Dermis blood vessel endothelial cell (primary cell): ENCODE results near the gene LPAR2. TPM values are rescaled to one million over a fixed set of nuclear protein-coding genes. Genes with fewer than 3 reads are reported as not detected.

Experiments
- DNase-seq: peaks from one replicate; pipeline ENCODE4 v3.0.0; 2010
- total RNA-seq: library from RNA; depleted of rRNA; stranded (reverse); fragments of >200 nt; gene quantifications from 2 replicates; pipeline ENCODE4 v1.2.3, GENCODE V29; 2014

Gene LPAR2
- total RNA-seq, 1 donor from 2014 or later: 1.0 TPM

DNA sequence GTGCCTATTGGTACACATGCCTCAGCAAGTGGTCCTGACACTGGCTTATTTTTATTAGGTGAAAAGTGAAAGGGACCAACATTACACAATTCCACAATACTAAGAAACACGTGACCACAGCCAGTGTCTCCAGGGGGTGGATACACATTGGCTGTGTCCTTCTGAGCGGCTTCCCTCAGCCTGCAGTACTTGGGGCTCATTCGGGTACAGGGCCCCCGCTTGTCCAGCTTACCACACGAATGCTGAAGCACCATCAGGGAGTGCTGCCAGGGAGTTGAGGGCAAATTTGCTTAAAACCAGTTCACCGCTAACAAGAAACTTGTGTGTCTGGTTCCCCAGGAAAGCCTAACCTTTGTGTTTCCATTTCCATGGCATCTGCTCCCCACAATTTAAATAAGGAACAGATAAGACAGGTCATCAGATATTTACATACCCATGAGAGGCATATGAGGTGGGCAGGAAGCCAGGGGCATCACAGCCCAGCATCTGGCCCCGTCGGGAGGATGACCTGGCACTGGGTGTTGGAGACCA is 32.8 kb downstream of the LPAR2 start:
- no peak for DNase-seq

DNA sequence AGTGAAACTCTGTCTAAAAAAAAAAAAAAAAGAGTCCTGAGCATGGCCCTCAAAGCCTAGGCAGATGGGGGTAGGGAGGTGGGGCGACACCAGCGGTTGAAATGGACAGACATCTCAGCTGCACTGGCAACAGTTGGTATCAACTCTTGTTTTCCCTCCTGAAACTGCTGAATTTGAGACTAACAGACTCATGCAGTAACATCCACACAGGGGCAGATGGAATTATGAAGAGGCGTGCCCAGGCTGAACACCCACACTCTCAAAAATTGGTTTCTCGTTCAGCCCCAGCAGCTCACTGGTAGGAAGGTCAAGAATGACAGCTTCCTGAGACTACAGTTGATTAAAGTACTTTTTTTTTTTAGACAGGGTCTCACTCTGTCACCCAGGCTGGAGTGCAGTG is 33.6 kb downstream of the LPAR2 start:
- no peak for DNase-seq

GRCh38 chr19:19592690-19593089 is 35.3 kb downstream of the LPAR2 start:
- no peak for DNase-seq

DNA sequence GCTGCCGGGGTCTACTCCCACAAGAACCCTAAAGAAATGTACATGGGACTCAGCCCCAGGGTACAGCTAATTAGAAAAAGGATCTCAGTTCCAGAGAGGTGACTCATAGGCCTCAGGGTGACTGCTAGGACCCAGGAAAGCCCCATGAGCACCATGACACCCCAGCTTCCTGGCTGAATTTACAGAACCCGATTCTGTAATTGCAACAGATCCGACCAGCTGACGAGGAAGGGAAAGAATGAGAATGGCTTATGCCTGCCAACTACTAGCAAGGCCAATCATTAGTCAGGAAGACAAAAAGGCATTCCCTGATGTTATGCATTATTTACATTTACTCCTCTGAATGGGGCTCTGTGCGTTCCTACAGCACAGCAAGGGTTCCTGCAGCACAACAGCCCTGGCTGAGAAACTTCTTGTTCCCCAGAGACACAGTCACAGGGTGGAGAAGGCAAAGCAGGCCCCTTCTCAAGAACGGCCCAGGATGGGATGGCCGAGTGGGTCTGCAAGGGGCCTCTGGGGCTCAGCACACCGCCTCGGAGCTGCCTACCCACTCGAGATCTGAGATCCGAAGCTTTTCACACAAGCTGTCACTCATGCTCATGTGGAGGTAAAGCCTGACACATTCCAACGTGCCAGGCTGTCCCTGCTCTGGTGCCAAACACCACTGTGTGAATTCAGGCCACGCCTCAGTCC is 36.7 kb downstream of the LPAR2 start:
- no peak for DNase-seq

DNA sequence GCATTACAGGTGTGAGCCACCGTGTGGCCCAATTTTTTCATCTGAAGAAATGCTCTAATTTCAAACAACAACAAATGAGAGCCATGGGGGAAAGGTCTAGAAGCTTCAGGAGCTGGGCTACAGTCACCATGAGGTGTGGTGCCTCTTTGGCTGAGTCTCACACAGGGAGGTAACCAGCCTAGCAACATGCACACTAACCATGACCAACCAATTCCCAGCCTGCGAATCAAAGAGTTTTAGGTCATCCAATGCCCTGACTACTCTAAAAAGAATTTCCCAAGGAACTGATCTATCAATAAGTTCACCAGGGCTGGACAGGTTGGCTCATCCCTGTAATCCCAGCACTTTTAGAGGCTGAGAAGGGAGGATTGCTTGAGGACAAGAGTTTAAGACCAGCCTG is 39.5 kb downstream of the LPAR2 start:
- DNase-seq: no peak

DNA sequence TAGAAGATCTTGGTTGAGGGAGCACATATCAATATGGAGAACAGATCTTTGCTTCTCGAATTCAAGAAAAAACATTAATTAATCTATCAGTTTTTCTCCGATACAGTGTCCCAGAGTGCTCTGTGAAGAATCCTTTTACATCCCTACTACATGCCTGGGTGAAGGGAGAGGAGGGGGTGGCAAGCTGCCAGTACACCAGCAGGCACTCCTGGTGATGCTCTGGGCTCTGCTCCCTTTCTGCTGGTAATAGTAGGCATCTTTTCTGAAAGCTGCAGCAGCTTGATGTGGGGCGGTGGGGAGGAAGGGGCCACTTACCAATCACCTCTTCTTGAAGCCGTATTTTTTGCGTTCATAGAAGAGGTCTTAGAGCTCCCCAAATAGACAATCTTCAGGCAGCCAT is 40.2 kb downstream of the LPAR2 start:
- DNase-seq: no peak

- DNase-seq: no peak
These were observed 43.7 kb downstream of the LPAR2 start for GRCh38 chr19:19584356-19584755.

DNA sequence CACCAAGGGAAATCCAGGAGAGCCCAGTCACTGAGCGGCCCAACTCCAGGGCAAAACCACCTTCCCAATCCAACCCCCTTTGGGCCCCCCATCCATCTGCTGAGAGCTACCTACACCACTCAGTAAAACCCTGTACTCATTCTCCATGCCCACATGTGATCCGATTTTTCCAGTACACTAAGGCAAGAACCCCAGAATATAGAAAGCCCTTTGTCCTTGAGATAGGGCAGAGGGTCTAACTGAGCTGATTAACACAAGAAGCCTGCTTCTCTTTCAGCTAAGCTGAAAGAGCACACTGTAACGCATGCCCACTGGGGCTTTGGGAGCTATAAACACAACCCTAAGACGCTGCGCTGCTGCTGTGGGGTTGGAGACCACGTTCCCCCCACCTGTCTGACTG is 45.5 kb downstream of the LPAR2 start:
- DNase-seq: no peak

- no peak for DNase-seq
These were observed 46.6 kb downstream of the LPAR2 start for GRCh38 chr19:19581391-19581790.

DNA sequence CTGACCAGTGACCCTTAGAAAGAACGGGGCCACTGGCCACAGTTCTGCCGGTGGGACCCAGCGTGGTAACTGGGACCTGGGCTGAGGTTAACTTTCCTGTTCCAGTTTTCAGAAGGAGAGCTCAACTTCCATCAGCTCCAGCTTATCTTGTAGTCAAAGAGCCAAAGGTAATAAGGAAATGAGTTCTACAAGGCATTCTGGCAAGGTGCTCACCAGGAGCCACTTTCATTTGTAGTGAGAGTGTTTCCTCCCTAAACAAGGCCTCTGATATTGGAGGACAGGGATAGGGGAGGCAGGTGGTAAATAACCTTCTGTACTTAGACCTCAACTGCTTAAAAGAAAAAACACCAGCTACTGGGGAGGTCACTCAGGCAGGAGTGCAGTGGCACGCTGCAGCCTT is 47.6 kb downstream of the LPAR2 start:
- DNase-seq: no peak

GRCh38 chr19:19579533-19580361 is 48.3 kb downstream of the LPAR2 start:
- no peak for DNase-seq

GRCh38 chr19:19578252-19578651 is 49.8 kb downstream of the LPAR2 start:
- no peak for DNase-seq

DNA sequence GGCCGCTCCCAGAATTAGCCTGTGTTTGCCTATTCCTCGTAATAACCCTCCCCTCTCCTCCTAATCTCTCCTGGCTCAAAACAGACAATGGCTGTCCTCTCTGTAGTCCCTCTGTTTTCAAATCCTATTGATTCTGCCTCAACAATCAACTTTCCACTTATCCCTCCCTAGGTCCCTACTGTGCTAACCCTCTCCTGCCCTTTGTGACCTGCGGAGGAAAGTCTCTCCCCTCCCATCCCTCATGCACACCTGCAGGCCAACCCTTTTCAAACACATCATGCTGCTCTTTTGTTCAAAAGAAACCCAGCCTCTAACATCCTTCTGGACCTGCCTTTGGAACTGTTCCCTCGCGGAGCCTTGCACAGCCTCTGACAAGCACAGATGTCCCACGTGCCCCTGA is 52.6 kb downstream of the LPAR2 start:
- DNase-seq: no peak

Other genes starting within 250 kb of the LPAR2 start
- 47.0 and 104 TPM in 2 replicates for gene GATAD2A, start 222.5 kb downstream of the LPAR2 start, total RNA-seq
- 0.68 and 1.4 TPM in 2 replicates for gene TSSK6, start 112.7 kb downstream of the LPAR2 start, total RNA-seq
- 95.3 and 191 TPM in 2 replicates for gene NDUFA13, start 112.0 kb downstream of the LPAR2 start, total RNA-seq
- 0.14 and 0.17 TPM in 2 replicates for gene YJEFN3, start 99.3 kb downstream of the LPAR2 start, total RNA-seq
- gene CILP2, start 90.0 kb downstream of the LPAR2 start, total RNA-seq: 0.17 TPM in 1 of 2 replicates, not detected in the other
- 0.05 TPM in 1 of 2 replicates, not detected in the other for gene PBX4, start 9.5 kb downstream of the LPAR2 start, total RNA-seq
- 6.5 and 12.6 TPM in 2 replicates for gene GMIP, start 15.4 kb upstream of the LPAR2 start, total RNA-seq
- 36.8 and 188 TPM in 2 replicates for gene ATP13A1, start 35.5 kb upstream of the LPAR2 start, total RNA-seq
- gene ZNF101, start 40.6 kb upstream of the LPAR2 start, total RNA-seq: 15.9 and 20.4 TPM in 2 replicates
- gene ZNF14, start 104.9 kb upstream of the LPAR2 start, total RNA-seq: 6.0 and 8.2 TPM in 2 replicates
- 11.4 and 16.3 TPM in 2 replicates for gene ZNF506, start 193.5 kb upstream of the LPAR2 start, total RNA-seq
- gene ZNF253, start 237.7 kb upstream of the LPAR2 start, total RNA-seq: 4.7 and 6.3 TPM in 2 replicates